Stimulated activated CD8-positive, alpha-beta memory T cell treated with anti-CD3 and anti-CD28 coated beads, Interleukin-7, amount 100 ng/mL, for 48 hours (primary cell): ENCODE data around the gene SH3RF3.

ENCODE experiments used
- DNase-seq, 2 donors: peaks; one replicate each; pipeline ENCODE4 v3.0.0-alpha.2; 2020; ENCODE audit warnings: low read depth in 1 of 2; ENCODE audit errors: extremely low read depth in 1 of 2

SH3RF3 gene

GRCh38 chr2:109439390-109439786 is 310.4 kb downstream of the SH3RF3 start:
- no peak for DNase-seq

- no peak for DNase-seq
Observed at GRCh38 chr2:109439986-109440385, 311.0 kb downstream of the SH3RF3 start.

DNA sequence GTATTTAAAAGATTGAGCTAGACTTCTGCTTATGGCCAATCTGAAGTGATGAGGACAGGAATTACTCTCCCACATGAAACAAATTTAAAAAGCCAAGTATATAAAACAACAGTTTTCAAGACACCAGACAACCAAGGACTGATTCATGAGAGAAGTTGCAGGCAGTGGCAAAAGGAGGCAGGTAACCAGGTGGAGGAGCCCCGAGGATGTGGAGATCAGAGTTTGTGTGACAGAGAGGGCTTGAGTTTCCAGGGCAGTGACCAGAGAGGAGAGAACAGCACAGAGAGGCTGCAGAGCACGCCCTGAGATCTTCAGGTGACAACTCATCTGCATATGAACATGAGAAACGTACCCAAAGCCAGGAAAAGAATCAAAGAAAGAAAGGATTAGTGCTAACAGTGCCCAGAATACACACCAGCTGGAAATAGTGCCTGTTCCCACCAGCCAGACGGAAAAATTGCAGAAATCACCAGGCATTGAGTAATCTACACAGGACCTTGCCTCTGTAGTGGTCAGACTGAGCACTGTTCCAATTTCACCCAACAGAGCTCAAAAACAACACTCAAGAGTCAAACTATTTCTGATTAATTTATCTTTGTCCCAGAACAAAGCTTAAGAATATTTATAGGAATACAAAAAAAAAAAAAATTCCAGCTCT is 311.6 kb downstream of the SH3RF3 start:
- DNase-seq, result no peak

DNA sequence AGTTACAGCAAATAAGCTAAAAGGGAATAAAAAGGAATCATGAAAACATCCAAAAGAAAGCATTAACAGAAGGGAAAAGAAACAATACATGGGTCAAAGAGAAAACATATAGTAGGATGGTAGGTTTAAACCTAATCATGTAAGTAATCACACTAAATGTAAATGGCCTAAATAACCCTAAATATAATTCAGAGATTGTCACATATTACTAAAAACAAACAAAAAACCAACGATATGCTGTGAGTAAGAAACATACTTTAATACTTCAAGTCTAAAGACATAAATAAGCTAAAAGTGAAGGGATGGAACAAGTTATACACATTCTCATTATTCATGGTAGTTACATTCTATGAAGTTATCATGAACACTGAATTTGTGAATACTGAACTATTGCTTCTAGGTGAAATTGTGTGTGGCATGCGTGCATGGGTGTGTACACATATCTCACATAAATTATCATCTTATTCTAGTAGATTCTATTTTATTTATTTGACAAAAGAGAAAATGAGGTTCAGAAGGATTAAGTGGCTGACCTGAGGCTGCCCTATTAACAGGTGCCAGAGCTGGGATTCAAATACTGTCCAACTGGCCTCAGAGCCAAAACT is 313.8 kb downstream of the SH3RF3 start:
- DNase-seq, result no peak

DNA sequence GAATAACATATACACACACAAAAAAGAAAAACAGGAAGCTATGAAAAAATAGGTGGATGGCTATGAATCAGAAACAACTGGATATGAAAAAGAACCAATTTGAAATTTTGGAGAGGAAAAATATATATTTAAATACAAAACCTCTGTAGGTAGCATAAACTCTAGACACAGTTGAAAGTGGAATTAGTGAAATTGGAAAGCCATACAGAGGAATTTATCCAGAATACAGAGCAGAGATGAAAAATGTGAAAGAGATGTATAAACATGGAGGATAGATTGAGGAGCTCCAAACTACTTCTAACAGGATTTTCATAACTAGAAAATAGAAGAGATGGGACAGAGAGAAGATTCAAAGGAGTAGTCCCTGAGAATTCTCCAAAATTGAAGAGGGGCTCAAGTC is 315.9 kb downstream of the SH3RF3 start:
- DNase-seq, result no peak

DNA sequence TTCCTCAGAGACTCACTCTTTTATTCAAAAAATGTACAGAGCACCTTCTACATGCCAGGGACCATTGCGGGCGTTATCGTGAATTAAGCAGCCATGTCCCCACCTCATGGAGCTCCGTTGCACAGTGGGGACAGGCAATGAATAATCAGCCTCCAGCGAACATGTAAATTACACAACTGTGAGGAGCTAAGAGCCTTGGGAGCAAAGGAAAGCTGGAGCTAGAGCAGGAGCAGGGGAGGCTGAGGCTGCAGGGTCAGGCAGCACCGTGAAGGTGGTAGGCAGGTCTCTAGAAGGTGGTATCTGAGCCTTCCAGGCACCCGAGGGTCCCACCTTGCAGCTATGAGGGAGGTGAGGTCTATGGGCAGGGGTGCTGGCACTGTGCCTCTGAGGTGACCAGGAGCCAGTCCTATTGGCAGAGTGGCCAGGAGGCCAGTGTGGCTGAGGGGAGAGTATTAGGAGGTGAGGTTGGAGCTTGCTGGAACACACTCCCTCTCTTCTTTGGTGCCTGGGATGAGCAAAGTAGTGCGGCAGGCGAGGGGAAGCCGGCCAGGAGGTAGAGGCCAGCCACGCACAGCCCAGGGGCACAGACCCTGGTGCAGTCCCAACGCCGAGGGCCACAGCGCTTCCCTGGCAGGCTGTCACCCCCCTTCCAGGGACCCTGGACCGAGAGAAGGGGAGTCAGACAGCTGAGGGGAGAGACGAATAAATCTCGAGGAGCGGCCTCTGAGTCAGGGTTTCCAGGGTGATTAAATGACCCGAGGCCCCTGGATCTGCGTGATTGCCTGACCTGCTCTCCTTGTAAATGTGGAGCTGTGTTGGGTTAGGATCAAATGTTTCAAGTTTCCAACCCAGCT is 317.5 kb downstream of the SH3RF3 start:
- no peak for DNase-seq

DNA sequence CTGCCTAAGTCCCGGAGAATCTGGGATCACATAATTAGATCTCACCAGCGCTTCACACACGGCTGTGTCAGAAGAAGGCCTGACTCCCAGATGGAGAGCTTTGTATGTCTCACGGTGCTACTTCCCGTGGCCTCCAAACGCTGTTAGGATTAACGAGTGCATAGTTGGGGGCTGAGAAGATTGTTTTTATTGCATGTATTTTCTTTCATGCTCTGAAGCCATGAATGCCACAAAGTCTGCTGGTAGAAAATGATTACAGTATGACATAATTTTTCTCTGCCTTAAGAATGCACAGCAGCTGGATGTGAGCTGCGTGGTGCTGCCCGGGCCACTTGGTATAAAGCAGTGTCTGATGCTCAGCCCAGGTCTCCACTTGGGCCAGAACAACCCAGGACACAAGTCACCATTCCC is 318.3 kb downstream of the SH3RF3 start:
- no peak for DNase-seq

DNA sequence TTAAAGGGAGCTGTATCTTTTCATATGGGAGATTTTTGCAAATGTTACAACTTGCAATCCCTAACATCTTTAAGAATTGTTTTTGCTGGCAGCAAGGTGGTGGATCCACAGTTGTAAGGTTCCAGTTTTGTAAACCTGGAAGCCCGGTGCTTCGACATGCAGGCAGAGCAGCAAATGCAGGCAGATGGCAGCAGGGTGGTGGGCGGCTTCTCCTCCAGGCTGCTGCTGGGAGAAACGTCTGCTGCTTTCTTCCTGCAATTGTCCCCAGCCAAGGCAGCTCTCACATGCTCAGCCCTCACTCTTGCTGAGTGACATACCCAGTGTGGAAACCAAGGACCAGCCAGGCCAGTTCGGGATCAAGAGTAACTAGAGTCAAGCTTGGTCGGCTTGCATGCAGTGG is 318.8 kb downstream of the SH3RF3 start:
- no peak for DNase-seq

- DNase-seq, result no peak
Observed at GRCh38 chr2:109448207-109448606, 319.2 kb downstream of the SH3RF3 start.

- DNase-seq, result no peak
Observed at GRCh38 chr2:109448946-109449788, 320.2 kb downstream of the SH3RF3 start.

- no peak for DNase-seq
Observed at GRCh38 chr2:109450574-109451273, 321.7 kb downstream of the SH3RF3 start.

GRCh38 chr2:109451671-109452070 is 322.7 kb downstream of the SH3RF3 start:
- DNase-seq, result no peak

GRCh38 chr2:109452318-109453305 is 323.6 kb downstream of the SH3RF3 start:
- DNase-seq, result no peak

DNA sequence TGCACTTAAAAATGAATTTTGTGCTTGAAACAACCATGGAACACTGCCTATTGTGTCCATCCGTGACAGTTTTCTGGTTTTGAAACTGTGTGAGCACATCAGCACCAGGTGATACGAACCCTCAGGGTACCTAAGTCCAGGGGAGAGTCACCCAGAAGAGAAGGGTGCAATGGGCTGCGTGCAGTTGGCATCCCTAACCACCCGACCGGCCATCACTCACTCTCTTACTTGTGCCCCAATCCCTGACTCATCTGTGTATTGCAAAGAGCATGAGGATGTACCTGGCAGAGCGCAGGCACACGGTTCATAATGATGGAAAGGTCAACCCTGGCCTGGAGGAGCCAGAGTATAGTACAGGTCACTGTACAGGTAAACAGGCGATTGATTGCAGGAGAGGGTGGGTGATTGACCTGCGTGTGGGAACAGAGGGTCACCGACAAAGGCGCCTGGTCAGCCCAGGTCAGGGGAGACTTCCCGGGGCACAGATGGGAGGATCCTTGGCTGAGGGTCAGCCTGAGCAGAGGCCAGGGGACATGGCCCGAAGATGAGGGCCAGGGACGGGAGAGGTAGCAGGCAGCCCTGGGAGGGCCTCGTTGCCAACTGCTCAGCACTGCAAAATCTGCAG is 324.5 kb downstream of the SH3RF3 start:
- DNase-seq, result no peak

- DNase-seq, result no peak
Observed at GRCh38 chr2:109454304-109454703, 325.3 kb downstream of the SH3RF3 start.

- DNase-seq, result no peak
Observed at GRCh38 chr2:109454765-109455394, 325.9 kb downstream of the SH3RF3 start.

GRCh38 chr2:109455731-109456691 is 327.0 kb downstream of the SH3RF3 start:
- DNase-seq, result no peak
